VCaP (cell line): ENCODE results near the gene BACE1-AS.

ENCODE experiments used
- H3K27ac ChIP-seq: fragments of 450-650 bp; 2 replicates; pipeline ENCODE4 v1.5.1; 2017
- CTCF ChIP-seq: fragments of 450-650 bp; conservative IDR thresholded peaks from 2 replicates; pipeline ENCODE4 v1.5.1; 2017; ENCODE audit warnings: mild to moderate bottlenecking, moderate library complexity

Gene BACE1-AS

DNA sequence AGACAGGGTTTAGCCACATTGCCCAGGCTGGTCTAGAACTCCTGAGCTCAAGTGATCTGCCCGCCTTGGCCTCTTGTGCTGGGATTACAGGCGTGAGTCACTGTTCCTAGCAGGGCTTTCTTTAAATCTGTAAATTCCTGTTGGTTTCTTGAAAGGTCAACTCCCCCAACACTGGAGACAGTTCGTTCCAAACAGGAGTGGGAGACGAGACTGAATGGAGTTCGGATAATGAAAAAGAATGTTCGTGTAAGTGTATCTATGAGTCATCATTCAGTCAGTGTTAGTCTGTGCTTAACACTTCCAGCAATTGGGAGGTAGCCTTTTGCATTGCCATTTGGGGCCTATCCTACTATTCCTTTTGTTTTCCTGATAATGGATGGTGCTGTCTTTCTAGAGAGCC is 10.0 kb upstream of the BACE1-AS start:
- no peak overlapping the region for H3K27ac ChIP-seq
- no peak for TF ChIP-seq CTCF

- H3K27ac ChIP-seq = no peak overlapping the region
- TF ChIP-seq CTCF = no peak
Observed at GRCh38 chr11:117281869-117282268, 9.3 kb upstream of the BACE1-AS start.

GRCh38 chr11:117282956-117283355 is 8.2 kb upstream of the BACE1-AS start:
- no peak overlapping the region for H3K27ac ChIP-seq
- TF ChIP-seq CTCF = no peak

DNA sequence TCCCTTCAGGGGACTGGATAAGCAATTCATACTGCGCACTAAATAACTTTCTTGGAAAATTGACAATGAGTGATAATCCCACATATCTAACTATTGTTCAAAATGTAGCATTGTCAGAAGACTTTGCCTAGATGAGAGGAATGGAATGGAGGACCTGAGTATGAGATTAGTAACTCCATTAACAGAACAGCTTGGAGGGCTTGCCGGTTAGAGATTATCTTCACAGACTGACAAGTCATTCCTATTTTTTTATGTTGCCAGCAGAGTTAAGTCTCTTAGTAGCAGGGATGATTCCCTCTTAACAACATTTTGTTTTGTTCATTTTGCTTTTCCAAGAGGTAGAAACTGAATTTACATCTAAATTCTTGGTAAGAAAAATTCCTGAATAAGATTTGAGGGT is 7.1 kb upstream of the BACE1-AS start:
- no peak overlapping the region for H3K27ac ChIP-seq
- TF ChIP-seq CTCF = no peak

GRCh38 chr11:117286588-117286987 is 4.6 kb upstream of the BACE1-AS start:
- no peak overlapping the region for H3K27ac ChIP-seq
- no peak for TF ChIP-seq CTCF

DNA sequence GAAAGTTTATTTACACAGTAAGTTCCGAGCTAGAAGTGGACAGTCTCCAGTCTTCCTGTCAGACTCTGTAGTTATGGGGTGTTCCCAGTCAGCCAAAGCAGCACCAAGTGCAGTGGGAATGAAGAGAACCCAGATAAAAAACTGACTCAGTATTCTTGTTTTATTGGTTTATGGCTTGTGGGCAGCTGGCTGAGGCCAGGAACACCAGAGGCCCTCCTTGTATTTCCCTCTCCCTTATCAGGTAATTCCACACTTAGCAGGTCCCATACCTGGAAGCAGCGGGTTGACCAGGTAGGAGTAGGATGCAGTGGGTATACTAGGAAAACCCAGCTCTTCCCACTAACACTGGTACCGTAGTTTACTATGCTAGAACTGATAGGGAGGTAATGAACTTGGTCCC is 3.5 kb upstream of the BACE1-AS start:
- no peak for TF ChIP-seq CTCF

DNA sequence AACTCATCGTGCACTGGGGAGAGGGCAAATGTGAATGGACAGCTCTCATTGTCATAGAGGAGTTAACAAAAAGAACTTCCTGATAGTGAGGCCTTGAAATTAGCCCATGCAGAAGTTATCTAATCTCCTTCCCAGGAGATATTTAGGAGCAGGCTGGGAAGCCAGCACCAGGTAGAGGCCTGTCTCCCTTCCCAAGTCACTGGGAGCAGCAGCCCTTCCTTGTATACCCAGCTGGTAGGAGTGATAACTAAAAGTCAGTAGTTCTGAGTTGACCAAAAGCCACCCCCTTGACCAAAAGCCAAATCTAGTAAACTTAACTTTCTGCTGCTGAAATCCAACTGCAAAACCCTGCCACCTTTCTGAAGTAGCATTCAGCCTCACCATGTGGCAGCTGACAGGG is 1.4 kb upstream of the BACE1-AS start:
- H3K27ac ChIP-seq = no peak overlapping the region
- no peak for TF ChIP-seq CTCF

More for the DNA sequence above, 3.5 kb upstream of the BACE1-AS start:
- no peak overlapping the region for H3K27ac ChIP-seq

- TF ChIP-seq CTCF = no peak
- H3K27ac ChIP-seq = no peak overlapping the region
Observed at GRCh38 chr11:117292616-117293015, 1.5 kb downstream of the BACE1-AS start.
